Parathyroid adenoma (tissue), 2 donors: Measurements from ENCODE around the gene VCPKMT.

Experiments used
- H2AFZ ChIP-seq: fragments of 300-600 bp; sonication (generic); one replicate; pipeline ENCODE4 v1.7.0; 2017; ENCODE audit warnings: antibody characterized with exemption, mild to moderate bottlenecking
- H3K27ac ChIP-seq: fragments of 300-600 bp; sonication (generic); one replicate; pipeline ENCODE4 v1.7.0; 2017
- H3K27me3 ChIP-seq: fragments of 300-600 bp; sonication (generic); one replicate; pipeline ENCODE4 v1.7.0; 2017; ENCODE audit warnings: low read length; ENCODE audit not compliant: control insufficient read depth, insufficient read depth
- H3K36me3 ChIP-seq: fragments of 300-600 bp; sonication (generic); one replicate; pipeline ENCODE4 v1.7.0; 2017; ENCODE audit warnings: low read length; ENCODE audit not compliant: control insufficient read depth, insufficient read depth
- H3K4me1 ChIP-seq: fragments of 300-600 bp; sonication (generic); one replicate; pipeline ENCODE4 v1.7.0; 2017; ENCODE audit warnings: control low read depth
- H3K4me2 ChIP-seq: fragments of 300-600 bp; sonication (generic); one replicate; pipeline ENCODE4 v1.7.0; 2017; ENCODE audit warnings: low read length
- H3K4me3 ChIP-seq: fragments of 300-600 bp; sonication (generic); one replicate; pipeline ENCODE4 v1.7.0; 2017; ENCODE audit warnings: low read depth, low read length
- H3K79me2 ChIP-seq: fragments of 300-600 bp; sonication (generic); one replicate; pipeline ENCODE4 v1.7.0; 2017; ENCODE audit warnings: control low read depth
- H3K9ac ChIP-seq: fragments of 300-600 bp; sonication (generic); one replicate; pipeline ENCODE4 v1.7.0; 2017; ENCODE audit warnings: mild to moderate bottlenecking
- H3K9me3 ChIP-seq: fragments of 300-600 bp; sonication (generic); one replicate; pipeline ENCODE4 v1.7.0; 2017; ENCODE audit warnings: low read length; ENCODE audit not compliant: control insufficient read depth
- CTCF ChIP-seq: fragments of 300-600 bp; sonication (generic); IDR thresholded peaks from one replicate; pipeline ENCODE4 v1.7.0; 2017; ENCODE audit warnings: antibody characterized with exemption, mild to moderate bottlenecking
- donor health status: primary hyperparathyroidism.

The VCPKMT gene

DNA sequence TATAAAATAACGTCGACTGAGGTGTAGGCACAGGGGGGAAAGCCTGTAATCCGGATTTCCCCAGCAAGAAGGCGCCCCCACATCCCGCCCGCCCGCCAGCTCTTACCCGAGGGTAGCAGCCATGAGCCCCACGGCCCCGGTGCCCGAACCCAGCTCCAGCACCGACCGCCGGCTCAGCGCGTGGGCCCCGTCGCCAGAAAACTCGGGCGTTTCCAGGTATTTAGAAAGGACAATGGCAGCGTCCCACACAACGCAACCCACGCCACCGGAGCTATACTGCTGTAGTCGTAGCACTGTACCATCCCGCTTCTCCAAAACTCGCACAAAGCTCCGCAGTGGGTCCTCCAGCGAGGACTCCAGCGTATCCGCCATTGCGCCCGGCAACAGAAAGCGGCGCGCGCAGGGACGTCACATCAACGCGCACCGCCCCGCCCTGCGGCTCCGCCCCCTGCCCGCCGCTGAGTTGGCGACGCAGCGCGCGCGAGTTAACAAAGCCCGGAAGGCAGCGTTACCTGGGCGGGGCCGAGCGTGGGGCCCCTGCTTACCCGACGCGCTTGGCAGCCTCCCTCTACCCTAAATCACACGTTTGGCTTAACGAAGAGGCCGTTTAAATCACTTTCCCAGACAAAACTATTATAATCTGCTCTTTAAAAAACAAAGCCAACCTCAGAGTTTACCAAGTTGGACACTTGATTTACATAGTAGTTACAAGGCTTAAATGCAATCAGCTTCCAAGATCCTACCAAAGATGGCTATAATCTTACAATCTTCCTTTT is at the start of gene VCPKMT:
TSS of gene VCPKMT (minus strand) at position 392 of the 776 bp plus-strand sequence. CDS start at position 372, 20 bp downstream.
- Histone ChIP-seq H3K79me2 (no peaks in the 10 kb centered on the region), H3K4me1 (peaks cover 3% of the 10 kb centered on the region), H3K27me3 (no peaks in the 10 kb centered on the region), H3K9me3 (no peaks in the 10 kb centered on the region), H2AFZ (peak within 1 kb of the TSS; percentile 96), H3K36me3 (no peaks in the 10 kb centered on the region), H3K4me2 (peak within 1 kb of the TSS; percentile 95), H3K4me3 (peak within 1 kb of the TSS; percentile 95), H3K9ac (no peak within 1 kb of the TSS), H3K27ac (peak within 1 kb of the TSS; percentile 80)
- no peak for TF ChIP-seq CTCF

DNA sequence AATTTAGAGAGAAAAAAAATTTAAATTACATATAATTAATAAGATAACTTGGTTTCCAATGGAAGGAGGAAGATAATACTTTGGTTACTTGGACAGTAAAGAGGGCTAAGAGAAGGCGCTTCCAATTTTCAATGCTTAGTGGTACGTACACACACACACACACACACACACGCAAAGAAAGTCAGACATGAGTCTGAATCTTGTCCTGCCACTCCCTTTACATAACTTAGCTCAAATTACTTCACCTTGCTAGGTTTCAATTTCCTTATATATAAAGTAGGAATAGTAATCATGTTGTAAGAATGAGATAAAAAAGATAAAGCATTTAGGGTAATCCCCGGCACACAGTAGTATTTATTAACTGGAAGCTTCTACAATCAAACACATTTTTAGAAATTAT is 39.7 kb upstream of the VCPKMT start:
- no peak overlapping the region for H2AFZ ChIP-seq
- no peaks in the 10 kb centered on the region for H3K36me3 ChIP-seq
- H3K4me3 ChIP-seq, result no peak overlapping the region
- H3K4me1 ChIP-seq, result no peaks in the 10 kb centered on the region
- no peaks in the 10 kb centered on the region for H3K9me3 ChIP-seq
- no peaks in the 10 kb centered on the region for H3K79me2 ChIP-seq
- H3K27me3 ChIP-seq, result no peaks in the 10 kb centered on the region
- no peak overlapping the region for H3K4me2 ChIP-seq
- no peak for TF ChIP-seq CTCF
- no peak overlapping the region for H3K27ac ChIP-seq
- no peak overlapping the region for H3K9ac ChIP-seq

DNA sequence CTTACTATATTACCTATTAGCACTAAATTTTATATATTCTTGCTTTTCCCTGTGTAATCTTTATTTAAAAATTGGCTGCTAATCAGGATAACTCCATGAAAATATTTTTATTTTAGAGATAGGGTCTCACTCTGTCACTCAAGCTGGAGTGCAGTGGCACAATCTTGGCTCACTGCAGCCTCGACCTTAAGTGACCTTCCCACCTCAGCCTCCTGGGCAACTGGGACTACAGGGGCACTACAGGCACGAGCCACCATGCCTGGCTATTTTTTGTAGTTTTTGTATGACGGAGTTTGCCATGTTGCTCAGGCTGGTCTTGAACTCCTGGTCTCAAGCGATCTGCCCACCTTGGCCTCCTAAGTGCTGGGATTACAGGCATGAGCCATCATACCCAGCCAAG is 32.4 kb upstream of the VCPKMT start:
- TF ChIP-seq CTCF, result no peak
- Histone ChIP-seq H3K9me3 (no peaks in the 10 kb centered on the region), H3K79me2 (no peaks in the 10 kb centered on the region), H3K4me2 (no peak overlapping the region), H3K4me3 (no peak overlapping the region), H3K4me1 (no peaks in the 10 kb centered on the region), H3K36me3 (no peaks in the 10 kb centered on the region), H3K27ac (no peak overlapping the region), H3K9ac (no peak overlapping the region), H2AFZ (no peak overlapping the region), H3K27me3 (no peaks in the 10 kb centered on the region)

DNA sequence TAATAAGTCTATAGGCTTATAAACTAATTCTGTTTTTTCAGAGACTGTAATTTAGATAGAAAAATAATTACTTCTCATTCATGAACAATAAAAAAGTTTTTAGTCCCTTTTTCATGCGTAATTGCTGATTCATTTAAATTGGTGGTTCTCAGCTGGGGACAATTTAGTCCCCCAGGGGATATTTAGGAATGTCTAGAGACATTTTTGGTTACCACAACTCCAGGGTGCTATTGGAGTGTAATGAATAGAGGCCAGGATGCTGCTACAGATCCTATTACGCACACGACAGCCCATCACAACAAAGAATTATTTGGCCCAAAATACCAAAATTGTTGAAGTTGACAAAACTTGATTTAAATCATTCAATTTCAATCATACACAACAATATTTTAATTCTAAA is 22.8 kb upstream of the VCPKMT start:
- Histone ChIP-seq H3K4me3 (no peak overlapping the region), H3K9me3 (no peaks in the 10 kb centered on the region), H3K79me2 (no peaks in the 10 kb centered on the region), H3K4me2 (no peak overlapping the region), H3K4me1 (no peaks in the 10 kb centered on the region), H3K36me3 (no peaks in the 10 kb centered on the region), H3K9ac (no peak overlapping the region), H3K27ac (no peak overlapping the region), H3K27me3 (no peaks in the 10 kb centered on the region), H2AFZ (no peak overlapping the region)
- TF ChIP-seq CTCF, result no peak

DNA sequence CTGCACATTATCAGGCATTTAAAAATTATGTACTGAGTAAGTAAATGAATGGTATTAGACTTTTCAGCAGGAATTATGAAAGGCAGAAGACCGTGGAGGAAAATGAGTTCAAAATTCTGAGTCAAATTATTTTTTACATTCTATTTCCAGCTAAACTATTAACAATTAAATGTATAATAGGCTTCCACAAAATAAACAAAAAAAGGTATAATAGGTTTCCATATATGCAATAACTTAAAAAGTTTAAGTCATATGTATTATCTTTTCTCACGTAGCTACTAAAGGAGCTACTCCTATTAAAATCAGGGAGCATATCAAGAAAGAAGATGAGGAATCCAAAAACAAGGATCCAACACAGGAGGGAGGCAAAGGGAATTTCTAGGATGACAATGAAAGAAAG is 11.4 kb upstream of the VCPKMT start:
- H3K4me2 ChIP-seq, result no peak overlapping the region
- TF ChIP-seq CTCF, result no peak
- no peaks in the 10 kb centered on the region for H3K79me2 ChIP-seq
- no peaks in the 10 kb centered on the region for H3K4me1 ChIP-seq
- H3K9me3 ChIP-seq, result no peaks in the 10 kb centered on the region
- H3K27me3 ChIP-seq, result no peaks in the 10 kb centered on the region
- no peak overlapping the region for H3K27ac ChIP-seq
- no peaks in the 10 kb centered on the region for H3K36me3 ChIP-seq
- no peak overlapping the region for H3K9ac ChIP-seq
- H2AFZ ChIP-seq, result no peak overlapping the region
- H3K4me3 ChIP-seq, result no peak overlapping the region
